Activated CD8-positive, alpha-beta memory T cell treated with anti-CD3 and anti-CD28 coated beads, Interleukin-2, amount 50 U/mL, for 4 hours (primary cell): Measurements from ENCODE around the gene PLGLB2.
"Not testable (repeated sequence)": the region's sequence is repeated elsewhere in the genome, so short reads cannot be mapped to it uniquely, and the experiment has no call there.

ENCODE experiments used
- DNase-seq: peaks from one replicate; pipeline ENCODE4 v3.0.0-alpha.2; 2020

The PLGLB2 gene

DNA sequence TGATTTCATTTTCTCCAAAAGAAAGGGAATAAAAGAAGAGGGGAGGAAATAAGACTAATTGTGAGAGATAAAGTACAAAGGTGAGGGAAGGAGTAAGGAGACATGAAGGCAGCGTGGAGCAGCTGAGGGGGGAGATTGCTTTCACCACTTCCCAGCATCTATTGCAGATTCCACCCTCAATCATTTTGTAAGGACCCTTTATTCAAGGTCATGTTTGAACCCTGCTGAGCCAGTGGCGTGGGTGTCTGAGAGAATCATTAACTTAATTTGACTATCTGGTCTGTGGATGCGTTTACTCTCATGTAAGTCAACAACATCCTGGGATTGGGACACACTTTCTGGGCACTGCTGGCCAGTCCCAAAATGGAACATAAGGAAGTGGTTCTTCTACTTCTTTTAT, at the start of gene PLGLB2:
TSS of gene PLGLB2 (plus strand) at position 297 of the 400 bp plus-strand sequence. CDS start at position 364, 67 bp downstream.
- DNase-seq = not testable (repeated sequence)

DNA sequence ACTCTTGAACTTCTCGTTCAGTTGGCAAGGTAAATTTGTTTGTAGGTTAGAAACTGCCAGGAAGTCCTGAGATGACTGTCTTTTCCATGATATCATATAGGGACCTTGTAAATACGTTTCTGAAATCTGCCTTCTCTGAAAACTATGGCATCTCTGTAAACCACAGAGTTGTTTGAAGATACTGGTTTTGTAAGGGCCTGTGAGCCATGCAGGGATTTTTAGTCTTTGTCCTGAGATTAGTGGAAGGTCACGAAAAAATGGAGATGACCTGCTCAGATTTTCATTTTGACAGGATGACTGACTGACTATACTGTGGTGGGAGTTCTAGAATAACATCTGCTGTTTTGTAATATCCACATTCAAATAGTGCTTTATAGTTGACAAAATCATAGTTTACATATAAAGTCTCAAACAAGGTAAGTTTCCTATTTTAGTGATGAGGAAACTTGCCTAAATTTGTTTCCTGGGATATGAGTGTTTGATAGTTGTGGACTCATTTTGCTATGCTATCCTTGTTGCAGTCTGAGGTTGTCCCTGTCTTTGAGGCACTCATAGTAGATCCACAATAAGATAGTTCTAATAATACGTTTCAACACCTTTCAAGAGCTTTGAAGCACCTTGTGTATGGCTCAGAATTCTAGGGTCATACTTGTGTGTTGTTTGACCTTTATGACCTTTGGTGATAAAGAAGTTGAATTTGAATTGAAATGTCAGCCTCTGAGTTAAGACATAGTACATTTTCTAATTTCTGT, 43.1 kb upstream of the PLGLB2 start:
- DNase-seq = not testable (repeated sequence)

DNA sequence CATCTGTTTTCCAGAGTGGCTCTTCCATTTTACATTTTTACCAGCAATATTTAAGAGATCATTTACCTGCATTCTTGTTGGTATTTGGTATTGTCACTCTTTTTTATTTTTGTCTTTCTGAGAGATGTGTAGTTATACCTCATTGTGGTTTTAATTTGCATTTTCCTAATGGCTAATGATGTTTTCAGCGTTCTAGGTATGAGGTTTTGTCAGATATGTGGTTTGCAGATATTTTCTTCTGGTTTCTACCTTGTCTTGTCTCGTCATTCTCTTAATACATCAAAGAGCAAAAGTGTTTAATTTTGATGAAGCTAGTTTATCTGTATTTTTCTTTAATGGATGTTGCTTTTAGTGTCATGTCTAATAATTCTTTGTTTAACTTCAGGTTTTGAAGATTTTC, 39.5 kb upstream of the PLGLB2 start:
- not testable (repeated sequence) for DNase-seq

DNA sequence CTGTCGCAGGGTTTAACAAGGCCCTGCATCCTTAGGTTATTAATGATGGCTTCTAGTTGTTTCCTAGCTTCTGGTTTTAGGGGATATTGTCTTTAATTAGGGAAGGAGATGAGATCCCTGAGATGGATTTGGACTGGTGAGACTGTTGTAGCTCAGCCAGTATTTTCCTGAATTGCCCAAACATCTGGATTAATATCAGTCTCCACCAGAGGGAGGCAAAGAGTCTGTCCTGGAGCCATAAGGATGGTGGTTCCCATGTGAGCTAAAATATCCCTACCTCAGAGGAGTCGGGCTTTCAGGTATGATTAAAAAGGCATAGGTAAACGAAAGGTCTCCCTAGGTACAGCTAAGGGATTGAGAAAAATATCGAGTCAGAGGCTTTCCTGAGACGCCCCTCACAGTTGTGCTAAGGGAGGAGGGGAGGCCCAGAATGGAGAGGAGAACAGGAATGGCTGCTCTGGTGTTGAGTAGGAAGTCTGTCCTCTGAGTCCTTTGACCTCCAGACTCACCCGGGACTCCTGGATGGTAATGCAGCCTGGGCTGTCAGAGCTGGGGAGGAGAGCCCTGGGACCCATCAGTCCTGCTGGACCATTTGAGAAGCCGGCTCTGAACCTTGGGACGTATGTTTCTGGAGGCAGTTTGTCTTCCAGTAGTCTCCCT, 19.8 kb upstream of the PLGLB2 start:
- not testable (repeated sequence) for DNase-seq

DNA sequence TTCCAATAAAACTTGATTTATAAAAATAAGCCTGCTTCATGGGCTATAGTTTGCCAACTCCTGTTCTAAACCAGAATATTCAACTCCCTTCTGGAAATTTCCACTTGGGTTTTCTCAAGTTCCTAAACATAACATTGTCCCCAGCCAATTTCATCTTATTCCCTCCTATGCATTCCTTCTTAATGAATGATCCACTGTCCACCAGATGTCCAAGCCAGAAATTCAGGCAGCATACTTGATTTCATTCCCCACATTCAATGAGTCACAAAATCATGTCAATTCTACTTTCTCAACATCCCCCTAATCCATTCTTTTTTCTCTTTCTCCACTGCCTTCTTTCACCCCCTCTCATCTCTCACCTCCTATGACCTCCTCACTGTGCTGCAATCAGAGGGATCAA, 7.0 kb upstream of the PLGLB2 start:
- not testable (repeated sequence) for DNase-seq

DNA sequence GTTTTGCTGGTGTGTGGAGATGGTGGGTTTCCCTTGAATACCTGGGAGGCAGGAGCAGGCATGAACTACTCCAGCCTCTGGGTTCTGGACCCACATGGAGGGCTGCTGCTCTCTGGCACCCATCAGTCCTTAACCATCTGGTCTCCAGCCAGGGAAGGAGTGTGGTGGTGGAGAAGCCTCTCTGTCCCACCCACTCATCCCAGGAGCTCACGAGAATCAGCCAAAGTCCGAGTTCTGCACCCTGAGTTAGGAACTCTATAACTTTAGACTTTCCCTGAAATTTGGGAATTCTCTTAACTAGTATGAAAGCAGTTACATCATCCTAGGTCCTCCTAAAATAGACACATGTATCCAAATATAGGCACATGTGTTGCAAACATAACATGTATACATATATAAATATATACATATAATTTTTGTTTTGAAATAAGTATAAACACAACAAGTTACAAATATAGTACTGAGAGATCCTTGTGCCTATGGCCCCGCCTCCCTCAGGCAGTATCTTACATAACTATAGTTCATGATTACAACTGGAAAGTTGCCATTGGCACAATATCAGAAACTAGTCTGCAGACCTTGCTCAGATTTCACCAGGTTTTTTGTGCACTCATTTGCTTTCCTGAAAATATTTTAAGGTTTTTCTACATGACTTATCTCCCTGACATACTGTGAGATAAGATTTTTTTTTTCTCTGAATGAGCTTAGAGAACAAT, 5.3 kb upstream of the PLGLB2 start:
- not testable (repeated sequence) for DNase-seq

DNA sequence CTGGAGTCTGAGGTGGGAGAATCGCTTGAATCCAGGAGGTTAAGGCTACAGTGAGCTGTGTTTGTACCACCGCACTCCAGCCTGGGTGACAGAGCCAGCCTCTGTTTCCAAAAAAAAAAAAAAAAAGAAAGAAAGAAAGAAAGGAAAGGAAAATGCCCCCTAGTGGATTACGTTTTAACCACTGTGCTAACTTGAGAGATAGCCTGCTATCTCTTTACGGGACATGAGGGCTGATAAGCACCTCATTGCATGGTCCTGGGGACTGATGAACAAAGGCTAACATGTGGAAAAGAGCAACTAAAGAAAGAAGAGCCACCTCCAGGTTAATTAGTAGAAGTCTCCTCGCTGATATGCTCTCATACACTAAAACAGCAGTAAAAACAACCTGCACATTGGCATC, 4.2 kb upstream of the PLGLB2 start:
- DNase-seq = not testable (repeated sequence)

DNA sequence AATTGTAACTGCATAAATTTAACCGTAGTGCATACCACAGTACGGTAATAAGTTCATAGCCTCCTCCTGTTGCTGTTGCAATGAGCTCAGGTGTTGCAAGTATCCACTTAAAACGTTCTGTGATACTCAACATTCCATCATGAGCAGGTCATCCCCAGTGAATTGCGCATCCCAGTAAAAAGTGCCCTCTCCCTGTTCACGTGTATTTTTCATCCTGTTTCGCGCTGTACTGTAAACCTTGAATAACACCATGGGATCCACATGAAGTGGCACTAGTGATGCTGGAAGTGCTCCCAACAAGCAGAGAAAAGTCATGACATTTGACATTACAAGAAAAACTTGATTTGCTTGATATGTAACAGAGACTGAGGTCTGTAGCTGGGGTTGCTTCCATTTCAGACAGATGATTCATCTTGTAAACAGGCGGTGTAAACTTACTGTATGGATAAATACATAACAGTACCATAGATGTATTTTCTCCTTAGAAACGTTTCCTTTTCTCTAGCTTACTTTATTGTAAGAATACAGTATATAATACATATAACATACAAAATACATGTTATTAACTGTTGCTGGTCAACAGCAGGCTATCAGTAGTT, 2.4 kb upstream of the PLGLB2 start:
- not testable (repeated sequence) for DNase-seq

DNA sequence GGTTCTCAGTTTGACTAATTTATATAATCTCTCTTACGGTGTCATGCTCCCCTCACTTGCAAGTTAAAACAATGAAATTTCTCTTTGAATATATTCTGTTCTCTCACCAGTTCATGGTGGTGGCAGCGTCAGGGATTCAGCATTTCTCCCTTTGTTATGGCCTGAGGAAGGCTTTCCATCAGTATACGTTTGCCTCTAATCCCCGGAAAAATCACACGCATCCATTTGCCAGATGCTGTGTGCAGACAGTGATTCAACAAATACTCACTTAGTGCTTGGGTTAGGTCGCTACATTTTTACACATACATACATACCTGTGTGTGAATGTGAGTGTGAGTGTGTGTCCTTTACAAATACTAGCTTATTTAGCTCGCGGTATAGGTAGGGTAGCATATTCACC, 637 bp downstream of the PLGLB2 start:
- not testable (repeated sequence) for DNase-seq

DNA sequence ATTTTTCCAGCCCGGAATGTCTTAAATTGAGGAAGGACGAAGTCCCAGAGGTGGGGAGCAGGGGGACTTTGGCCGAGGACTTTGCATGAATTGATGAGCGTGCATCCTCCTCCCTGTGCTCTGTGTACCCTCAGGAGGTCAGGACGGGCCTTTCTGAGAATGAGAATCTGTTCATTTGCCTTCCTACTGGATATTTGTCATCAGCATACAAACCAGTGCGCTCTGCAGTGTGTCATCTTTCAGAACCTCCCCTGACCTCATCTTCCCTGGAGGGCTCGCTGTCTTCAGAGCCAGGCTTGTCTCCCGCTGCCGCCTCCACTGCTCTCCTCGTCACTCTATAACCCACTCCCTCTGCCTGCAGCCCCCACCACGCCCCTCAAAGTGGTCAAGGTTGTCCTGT, 2.7 kb downstream of the PLGLB2 start:
- DNase-seq = not testable (repeated sequence)

DNA sequence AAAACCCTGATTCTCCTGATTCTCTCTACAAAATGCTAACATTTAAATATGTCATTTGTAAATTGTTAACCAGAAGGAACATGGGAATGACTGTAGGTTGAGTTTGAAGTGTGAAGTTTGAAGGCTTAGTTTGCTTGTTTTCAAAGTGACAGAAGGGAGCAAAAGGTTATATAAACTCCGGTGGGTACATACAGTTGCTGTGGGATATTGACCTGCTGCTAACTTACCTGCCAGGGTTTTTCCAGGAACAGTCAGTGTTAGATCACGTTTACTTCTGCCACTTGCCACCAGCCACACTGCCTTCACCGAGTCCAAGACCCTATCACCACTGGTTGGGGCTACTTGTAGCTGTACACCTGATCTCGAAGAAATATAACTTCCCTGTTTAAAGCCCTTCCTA, 6.9 kb downstream of the PLGLB2 start:
- not testable (repeated sequence) for DNase-seq
